HepG2 (cell line): Measurements from ENCODE around the gene VARS1. TPM values are rescaled to one million over a fixed set of nuclear protein-coding genes. Genes with fewer than 3 reads are reported as not detected.

Experiments used
- ATAC-seq: fragments of 200-7000 bp; cut with Tn5 transposase; 3 replicates; pipeline ENCODE4 v1.9.1; 2020; ENCODE audit warnings: mild to moderate bottlenecking, moderate library complexity
- BruUV-seq: library from RNA; stranded (reverse); fragments of 400-500 nt; replicated peaks from 2 replicates; lab custom pipeline; 2021; lab: Mats Ljungman, UMichigan
- CTCF ChIA-PET: fragments of 300-600 bp; formaldehyde crosslinking; extraction: SDS; loops from one replicate; lab custom pipeline; 2021; ENCODE audit warnings: low total read pairs, inconsistent platforms, low intra/inter-chr PET ratio; lab: Yijun Ruan, JAX
- POLR2A ChIA-PET: fragments of 350-600 bp; sonication (Branson Sonifier 250); formaldehyde crosslinking; loops from one replicate; lab custom pipeline; 2020; ENCODE audit warnings: antibody characterized with exemption, inconsistent platforms; lab: Yijun Ruan, JAX
- DNase-seq: peaks from one replicate; pipeline ENCODE4 v3.0.0-alpha.2; 2015; ENCODE audit warnings: low spot score
- FAIRE-seq: peaks from 3 replicates; lab custom pipeline; 2011; peaks lifted over from hg19 to GRCh38; lab: Jason Lieb, UNC
- H2AFZ ChIP-seq: one replicate; pipeline ENCODE4 v1.6.1; 2011; ENCODE audit warnings: low read length, inconsistent platforms
- H3K27ac ChIP-seq: fragments of 300-600 bp; 3 replicates; pipeline ENCODE4 v1.8.0; 2011; ENCODE audit warnings: mixed run types, mild to moderate bottlenecking, mixed read lengths, low read length, inconsistent platforms; ENCODE audit not compliant: insufficient read depth; ENCODE audit errors: extremely low read length
- H3K27me3 ChIP-seq, 2 experiments: fragments of 200-600 bp in 1 of 2; 2 replicates in 1 of 2; 3 replicates in 1 of 2; pipeline versions ENCODE4 v1.6.0 to v1.8.0; 2011; ENCODE audit warnings: low read length in 2 of 2, mild to moderate bottlenecking in 2 of 2, moderate library complexity in 2 of 2, inconsistent platforms in 1 of 2; ENCODE audit not compliant: insufficient read depth in 2 of 2, control insufficient read depth in 1 of 2
- H3K36me3 ChIP-seq, 2 experiments: fragments of 200-600 bp in 1 of 2; replicated peaks in 1 of 2; 2 replicates in 1 of 2; 3 replicates in 1 of 2; pipeline versions ENCODE4 v1.5.1 to v1.8.0; 2011; ENCODE audit warnings: low read length in 2 of 2, inconsistent platforms in 1 of 2; ENCODE audit not compliant: insufficient read depth in 2 of 2, control insufficient read depth in 1 of 2
- H3K4me1 ChIP-seq: 2 replicates; pipeline ENCODE4 v1.5.1; 2012; ENCODE audit warnings: low read length, inconsistent platforms; ENCODE audit not compliant: insufficient read depth
- H3K4me2 ChIP-seq: 2 replicates; pipeline ENCODE4 v1.6.0; 2011; ENCODE audit warnings: low read depth, low read length, inconsistent platforms
- H3K4me3 ChIP-seq, 3 experiments: fragments of 200-600 bp in 1 of 3; sonication (generic), shearing (Covaris generic) in 1 of 3; replicated peaks in 1 of 3; 2 replicates each; pipeline ENCODE4 v1.5.1; 2011 to 2016; ENCODE audit warnings: low read length in 3 of 3, inconsistent platforms in 2 of 3, low read depth in 2 of 3, mild to moderate bottlenecking in 2 of 3, control low read depth in 1 of 3, mixed read lengths in 1 of 3; ENCODE audit not compliant: insufficient read depth in 1 of 3
- H3K79me2 ChIP-seq: one replicate; pipeline ENCODE4 v1.6.1; 2011; ENCODE audit warnings: low read length, inconsistent platforms; ENCODE audit not compliant: insufficient read depth
- H3K9ac ChIP-seq: 2 replicates; pipeline ENCODE4 v1.6.0; 2011; ENCODE audit warnings: mild to moderate bottlenecking, low read depth, low read length, inconsistent platforms; ENCODE audit not compliant: insufficient read depth
- H3K9me3 ChIP-seq: 2 replicates; pipeline ENCODE4 v1.5.1; 2012; ENCODE audit warnings: mild to moderate bottlenecking, low read length
- H4K20me1 ChIP-seq: 2 replicates; pipeline ENCODE4 v1.6.0; 2011; ENCODE audit warnings: inconsistent platforms, mild to moderate bottlenecking, low read length, moderate library complexity; ENCODE audit not compliant: insufficient read depth
- BCL6 ChIP-seq: IDR thresholded peaks from 2 replicates; pipeline ENCODE4 v1.6.1; 2016; ENCODE audit warnings: missing genetic modification reagents, missing compliant biosample characterization
- HNRNPK ChIP-seq: fragments of 200-400 bp; formaldehyde crosslinking; IDR thresholded peaks from 2 replicates; pipeline ENCODE4 v1.6.1; 2018; ENCODE audit warnings: low read length, low read depth, moderate library complexity, mild to moderate bottlenecking; ENCODE audit not compliant: poor library complexity, severe bottlenecking
- HOXA3 ChIP-seq: sonication (generic); formaldehyde crosslinking; IDR thresholded peaks from 2 replicates; pipeline ENCODE4 v1.5.0; 2020; ENCODE audit warnings: missing genetic modification reagents
- MAZ ChIP-seq, 2 experiments: sonication (generic) in 1 of 2; formaldehyde crosslinking in 1 of 2; IDR thresholded peaks; 2 replicates each; pipeline versions ENCODE4 v1.5.0 to v1.6.1; 2012 to 2020; ENCODE audit warnings: low read depth in 2 of 2, mild to moderate bottlenecking in 2 of 2, borderline replicate concordance in 1 of 2, improper control_type of control experiment in 1 of 2, low read length in 1 of 2, missing genetic modification reagents in 1 of 2, moderate library complexity in 1 of 2
- SP4 ChIP-seq: sonication (generic); formaldehyde crosslinking; IDR thresholded peaks from 2 replicates; pipeline ENCODE4 v1.8.1; 2023; ENCODE audit warnings: mild to moderate bottlenecking, missing genetic modification reagents
- ZMYM4 ChIP-seq: sonication (generic); formaldehyde crosslinking; IDR thresholded peaks from 2 replicates; pipeline ENCODE4 v1.8.1; 2023; ENCODE audit warnings: mild to moderate bottlenecking, missing genetic modification reagents
- ZNF354B ChIP-seq: sonication (generic); formaldehyde crosslinking; IDR thresholded peaks from 2 replicates; pipeline ENCODE4 v1.8.0; 2022; ENCODE audit warnings: mild to moderate bottlenecking, missing genetic modification reagents
- WGBS: methylation state at CpG from one replicate; pipeline ENCODE4 v1.1.6; 2017; ENCODE audit warnings: low lambda C conversion rate; 5-methylcytosine and 5-hydroxymethylcytosine counted together
- in situ Hi-C: cut with HindIII; loops from 2 replicates; pipeline ENCODE4 v1.10.0; 2017; ENCODE audit warnings: low pct_unique_long_range_greater_than_20kb; ENCODE audit not compliant: extremely low pct_ligation_motif_present
- intact Hi-C: fragments of 100-400 bp; cut with micrococcal nuclease; formaldehyde crosslinking; loops from one replicate; pipeline ENCODE4 v1.10.0; 2022; ENCODE audit not compliant: unreplicated experiment
- polyA plus RNA-seq, 8 experiments: library from polyadenylated mRNA; depleted of rRNA in 3 of 8; stranded (reverse) in 7 of 8; unstranded in 1 of 8; fragments of >200 nt; fragmentation: Illumina TruSeq in 4 of 8; extraction: Trizol in 4 of 8; gene quantifications; 2 replicates each; pipeline versions ENCODE4 v1.2.1 to v1.2.3, GENCODE V29; 2011 to 2016; ENCODE audit warnings: low read depth in 4 of 8, missing spikeins in 1 of 8, mixed read lengths in 1 of 8; ENCODE audit not compliant: insufficient read depth in 1 of 8
- total RNA-seq, 5 experiments: library from RNA; depleted of rRNA; stranded (reverse); fragments of >200 nt; fragmentation: Illumina TruSeq; extraction: Trizol; gene quantifications; 2 replicates each; pipeline ENCODE4 v1.2.3, GENCODE V29; 2016; ENCODE audit warnings: low read depth in 1 of 5
- TF ChIP-seq, protein P1 (sequence below): sonication (generic); formaldehyde crosslinking; IDR thresholded peaks from 2 replicates; pipeline ENCODE4 v1.5.1; 2020; ENCODE audit warnings: missing genetic modification reagents, mild to moderate bottlenecking, borderline replicate concordance
- TF ChIP-seq, protein P2 (sequence below): sonication (generic); formaldehyde crosslinking; IDR thresholded peaks from 2 replicates; pipeline ENCODE4 v1.4.0; 2020; ENCODE audit warnings: missing genetic modification reagents
- TF ChIP-seq, protein P3 (sequence below): sonication (generic); formaldehyde crosslinking; IDR thresholded peaks from 2 replicates; pipeline ENCODE4 v1.9.0; 2021; ENCODE audit warnings: missing genetic modification reagents, borderline replicate concordance
- TF ChIP-seq, protein P4 (sequence below): IDR thresholded peaks from 2 replicates; pipeline ENCODE4 v1.6.1; 2016; ENCODE audit warnings: missing genetic modification reagents, missing compliant biosample characterization
- TF ChIP-seq, protein P5 (sequence below): sonication (generic); formaldehyde crosslinking; IDR thresholded peaks from 2 replicates; pipeline ENCODE4 v1.4.0; 2020; ENCODE audit warnings: low read depth, missing genetic modification reagents

The VARS1 gene
- total and polyA plus RNA-seq, 2 of the 13 experiments (the other 11 are each of a cell fraction or from before 2014, with no cell fraction given): 14.7 to 56.1 TPM

DNA sequence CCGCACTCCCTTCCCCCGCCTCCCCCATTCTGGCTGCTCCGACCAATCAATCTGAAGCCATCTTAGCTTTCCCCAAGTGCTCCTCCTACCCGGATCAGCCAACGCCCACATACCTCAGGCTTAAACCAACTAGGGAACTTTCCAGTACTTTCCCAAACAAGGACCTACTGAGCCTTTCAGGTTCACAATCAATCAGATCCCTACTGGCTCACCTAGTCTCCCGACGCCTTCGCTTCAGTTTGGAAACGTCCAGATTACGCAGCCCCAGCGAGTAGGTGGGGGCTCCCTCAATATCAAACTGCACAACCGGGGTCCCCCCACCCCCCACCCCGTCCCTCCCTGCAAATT, 19.1 kb upstream of the VARS1 start:
- WGBS: 41% methylated on average over 13 of the region's 13 CpGs
- Histone ChIP-seq H2AFZ (no peak overlapping the region), H3K27me3 (no peaks in the 10 kb centered on the region), H3K36me3 (no peaks in the 10 kb centered on the region), H4K20me1 (no peaks in the 10 kb centered on the region), H3K79me2 (peaks cover 19% of the 10 kb centered on the region), H3K4me2 (peak overlapping the region; percentile 87), H3K4me1 (peaks cover 29% of the 10 kb centered on the region), H3K9me3 (no peaks in the 10 kb centered on the region), H3K27ac (peak overlapping the region; percentile 95), H3K4me3 (peak overlapping the region; percentile 52 to 71 (median 54)), H3K9ac (peak overlapping the region; percentile 78)
- in situ Hi-C loops: no loop called here
- POLR2A ChIA-PET: interaction anchor here (0.6 to 3.6 kb wide), 35 partner anchors 8 to 273 kb away, joined by 3 to 102 read pairs (median 5); partner anchors contain the start of genes ABHD16A, APOM, BAG6 and C2
- CTCF ChIA-PET: no interaction called here
- BruUV-seq: no TSS peak
- FAIRE-seq (peak; percentile 34), DNase-seq (peak; percentile 96), ATAC-seq (peak; percentile 54)
- intact Hi-C loops: loop anchor here (2.0 kb wide), 1 partner anchor 20 kb away; the partner anchor contains the start of gene VARS1
- TF ChIP-seq, protein P1, sequence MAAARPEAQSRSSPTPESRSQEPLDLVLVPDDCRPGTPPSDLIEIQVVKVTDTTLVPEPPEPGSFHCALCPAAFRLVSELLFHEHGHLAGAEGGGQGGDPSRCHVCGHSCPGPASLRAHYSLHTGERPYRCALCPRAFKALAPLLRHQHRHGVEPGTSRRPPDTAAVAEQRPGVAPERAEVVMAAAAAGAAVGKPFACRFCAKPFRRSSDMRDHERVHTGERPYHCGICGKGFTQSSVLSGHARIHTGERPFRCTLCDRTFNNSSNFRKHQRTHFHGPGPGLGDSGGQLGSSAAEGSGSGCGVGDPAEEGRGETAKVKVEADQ (CRISPR knock-in tag): no peak
- TF ChIP-seq, protein P2, sequence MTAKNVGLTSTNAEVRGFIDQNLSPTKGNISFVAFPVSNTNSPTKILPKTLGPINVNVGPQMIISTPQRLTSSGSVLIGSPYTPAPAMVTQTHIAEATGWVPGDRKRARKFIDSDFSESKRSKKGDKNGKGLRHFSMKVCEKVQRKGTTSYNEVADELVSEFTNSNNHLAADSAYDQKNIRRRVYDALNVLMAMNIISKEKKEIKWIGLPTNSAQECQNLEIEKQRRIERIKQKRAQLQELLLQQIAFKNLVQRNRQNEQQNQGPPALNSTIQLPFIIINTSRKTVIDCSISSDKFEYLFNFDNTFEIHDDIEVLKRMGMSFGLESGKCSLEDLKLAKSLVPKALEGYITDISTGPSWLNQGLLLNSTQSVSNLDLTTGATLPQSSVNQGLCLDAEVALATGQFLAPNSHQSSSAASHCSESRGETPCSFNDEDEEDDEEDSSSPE (CRISPR knock-in tag): 0 out of 2 replicates have a peak, but pooled peaks have one; percentile 24
- no peak for TF ChIP-seq ZMYM4
- no peak for TF ChIP-seq ZNF354B (CRISPR knock-in tag)
- peak; percentile 34; the same call in 1 of the 2 replicates for TF ChIP-seq HOXA3 (CRISPR knock-in tag)
- TF ChIP-seq, protein P3, sequence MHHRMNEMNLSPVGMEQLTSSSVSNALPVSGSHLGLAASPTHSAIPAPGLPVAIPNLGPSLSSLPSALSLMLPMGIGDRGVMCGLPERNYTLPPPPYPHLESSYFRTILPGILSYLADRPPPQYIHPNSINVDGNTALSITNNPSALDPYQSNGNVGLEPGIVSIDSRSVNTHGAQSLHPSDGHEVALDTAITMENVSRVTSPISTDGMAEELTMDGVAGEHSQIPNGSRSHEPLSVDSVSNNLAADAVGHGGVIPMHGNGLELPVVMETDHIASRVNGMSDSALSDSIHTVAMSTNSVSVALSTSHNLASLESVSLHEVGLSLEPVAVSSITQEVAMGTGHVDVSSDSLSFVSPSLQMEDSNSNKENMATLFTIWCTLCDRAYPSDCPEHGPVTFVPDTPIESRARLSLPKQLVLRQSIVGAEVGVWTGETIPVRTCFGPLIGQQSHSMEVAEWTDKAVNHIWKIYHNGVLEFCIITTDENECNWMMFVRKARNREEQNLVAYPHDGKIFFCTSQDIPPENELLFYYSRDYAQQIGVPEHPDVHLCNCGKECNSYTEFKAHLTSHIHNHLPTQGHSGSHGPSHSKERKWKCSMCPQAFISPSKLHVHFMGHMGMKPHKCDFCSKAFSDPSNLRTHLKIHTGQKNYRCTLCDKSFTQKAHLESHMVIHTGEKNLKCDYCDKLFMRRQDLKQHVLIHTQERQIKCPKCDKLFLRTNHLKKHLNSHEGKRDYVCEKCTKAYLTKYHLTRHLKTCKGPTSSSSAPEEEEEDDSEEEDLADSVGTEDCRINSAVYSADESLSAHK: no peak
- 0 out of 2 replicates have a peak, but pooled peaks have one; percentile 11 for TF ChIP-seq SP4 (CRISPR knock-in tag)
- TF ChIP-seq, protein P4, sequence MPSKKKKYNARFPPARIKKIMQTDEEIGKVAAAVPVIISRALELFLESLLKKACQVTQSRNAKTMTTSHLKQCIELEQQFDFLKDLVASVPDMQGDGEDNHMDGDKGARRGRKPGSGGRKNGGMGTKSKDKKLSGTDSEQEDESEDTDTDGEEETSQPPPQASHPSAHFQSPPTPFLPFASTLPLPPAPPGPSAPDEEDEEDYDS (CRISPR knock-in tag): peak; percentile 75; the same call in 1 of the 2 replicates
- peak; percentile 67 for TF ChIP-seq HNRNPK
- peak; percentile 66 for TF ChIP-seq BCL6 (CRISPR knock-in tag)
- TF ChIP-seq MAZ (IDR thresholded peaks at IDR 0.05; ENCODE audit: borderline replicate concordance, low read depth, low read length): peak; percentile 67; the same call in 1 of the 2 replicates
- TF ChIP-seq MAZ (CRISPR knock-in tag; IDR thresholded peaks at IDR 0.05; ENCODE audit: low read depth): no peak
- TF ChIP-seq, protein P5, sequence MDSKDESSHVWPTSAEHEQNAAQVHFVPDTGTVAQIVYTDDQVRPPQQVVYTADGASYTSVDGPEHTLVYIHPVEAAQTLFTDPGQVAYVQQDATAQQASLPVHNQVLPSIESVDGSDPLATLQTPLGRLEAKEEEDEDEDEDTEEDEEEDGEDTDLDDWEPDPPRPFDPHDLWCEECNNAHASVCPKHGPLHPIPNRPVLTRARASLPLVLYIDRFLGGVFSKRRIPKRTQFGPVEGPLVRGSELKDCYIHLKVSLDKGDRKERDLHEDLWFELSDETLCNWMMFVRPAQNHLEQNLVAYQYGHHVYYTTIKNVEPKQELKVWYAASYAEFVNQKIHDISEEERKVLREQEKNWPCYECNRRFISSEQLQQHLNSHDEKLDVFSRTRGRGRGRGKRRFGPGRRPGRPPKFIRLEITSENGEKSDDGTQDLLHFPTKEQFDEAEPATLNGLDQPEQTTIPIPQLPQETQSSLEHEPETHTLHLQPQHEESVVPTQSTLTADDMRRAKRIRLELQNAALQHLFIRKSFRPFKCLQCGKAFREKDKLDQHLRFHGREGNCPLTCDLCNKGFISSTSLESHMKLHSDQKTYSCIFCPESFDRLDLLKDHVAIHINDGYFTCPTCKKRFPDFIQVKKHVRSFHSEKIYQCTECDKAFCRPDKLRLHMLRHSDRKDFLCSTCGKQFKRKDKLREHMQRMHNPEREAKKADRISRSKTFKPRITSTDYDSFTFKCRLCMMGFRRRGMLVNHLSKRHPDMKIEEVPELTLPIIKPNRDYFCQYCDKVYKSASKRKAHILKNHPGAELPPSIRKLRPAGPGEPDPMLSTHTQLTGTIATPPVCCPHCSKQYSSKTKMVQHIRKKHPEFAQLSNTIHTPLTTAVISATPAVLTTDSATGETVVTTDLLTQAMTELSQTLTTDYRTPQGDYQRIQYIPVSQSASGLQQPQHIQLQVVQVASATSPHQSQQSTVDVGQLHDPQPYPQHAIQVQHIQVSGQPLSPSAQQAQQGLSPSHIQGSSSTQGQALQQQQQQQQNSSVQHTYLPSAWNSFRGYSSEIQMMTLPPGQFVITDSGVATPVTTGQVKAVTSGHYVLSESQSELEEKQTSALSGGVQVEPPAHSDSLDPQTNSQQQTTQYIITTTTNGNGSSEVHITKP (CRISPR knock-in tag): peak; percentile 71; the same call in 1 of the 2 replicates
